K562 (cell line): Measurements from ENCODE around the gene COL4A2. TPM values are rescaled to one million over a fixed set of nuclear protein-coding genes. Genes with fewer than 3 reads are reported as not detected.

Experiments
- ATAC-seq: fragments of 200-7000 bp; cut with Tn5 transposase; 3 replicates; pipeline ENCODE4 v1.9.1; 2020; ENCODE audit warnings: moderate library complexity
- BruUV-seq: library from RNA; stranded (reverse); fragments of 400-500 nt; replicated peaks from 2 replicates; lab custom pipeline; 2021; lab: Mats Ljungman, UMichigan
- CTCF ChIA-PET: fragments of 300-600 bp; formaldehyde crosslinking; extraction: SDS; loops from one replicate; lab custom pipeline; 2021; ENCODE audit warnings: low intra/inter-chr PET ratio; lab: Yijun Ruan, JAX
- POLR2A ChIA-PET: fragments of 300-600, 350-650 bp; sonication (Branson Sonifier 250); formaldehyde crosslinking; extraction: SDS; loops from one replicate; lab custom pipeline; 2021; ENCODE audit warnings: antibody characterized with exemption, inconsistent platforms; lab: Yijun Ruan, JAX
- DNase-seq, 4 experiments: peaks; one replicate each; pipeline versions ENCODE4 v3.0.0 to v3.0.0-alpha.2; 2011 to 2018; ENCODE audit warnings: low spot score in 3 of 4, mixed read lengths in 3 of 4; ENCODE audit errors: extremely low read depth in 1 of 4
- FAIRE-seq: peaks from 2 replicates; lab custom pipeline; 2011; peaks lifted over from hg19 to GRCh38; lab: Jason Lieb, UNC
- H2AFZ ChIP-seq: 2 replicates; pipeline ENCODE4 v1.6.0; 2011; ENCODE audit warnings: low read depth, low read length, control low read depth, inconsistent platforms
- H3K27ac ChIP-seq: fragments of 200-600 bp; 3 replicates; pipeline ENCODE4 v1.8.0; 2011; ENCODE audit warnings: low read depth, mild to moderate bottlenecking, control low read depth, inconsistent platforms, low read length, moderate library complexity, mixed read lengths; ENCODE audit errors: extremely low read depth
- H3K27me3 ChIP-seq, 2 experiments: fragments of 300-600 bp in 1 of 2; 2 replicates in 1 of 2; 3 replicates in 1 of 2; pipeline versions ENCODE4 v1.6.0 to v1.8.0; 2011; ENCODE audit warnings: inconsistent platforms in 2 of 2, low read length in 2 of 2, mild to moderate bottlenecking in 1 of 2, mixed read lengths in 1 of 2, moderate library complexity in 1 of 2; ENCODE audit not compliant: control insufficient read depth in 2 of 2, insufficient read depth in 2 of 2
- H3K36me3 ChIP-seq: fragments of 300-600 bp; 3 replicates; pipeline ENCODE4 v1.8.0; 2011; ENCODE audit warnings: mild to moderate bottlenecking, low read length, inconsistent platforms; ENCODE audit not compliant: control insufficient read depth, insufficient read depth
- H3K4me1 ChIP-seq, 2 experiments: fragments of 200-600 bp in 1 of 2; replicated peaks in 1 of 2; 2 replicates in 1 of 2; 3 replicates in 1 of 2; pipeline versions ENCODE4 v1.5.1 to v1.8.0; 2011; ENCODE audit warnings: inconsistent platforms in 2 of 2, low read length in 2 of 2, mild to moderate bottlenecking in 1 of 2, mixed read lengths in 1 of 2, moderate library complexity in 1 of 2; ENCODE audit not compliant: control insufficient read depth in 2 of 2, insufficient read depth in 2 of 2
- H3K4me2 ChIP-seq: 2 replicates; pipeline ENCODE4 v1.6.1; 2011; ENCODE audit warnings: low read length, control low read depth, inconsistent platforms, mixed read lengths; ENCODE audit not compliant: insufficient read depth
- H3K4me3 ChIP-seq: fragments of 200-600 bp; sonication (generic), shearing (Covaris generic); 2 replicates; pipeline ENCODE4 v1.5.1; 2016; ENCODE audit warnings: control low read depth, inconsistent platforms
- H3K79me2 ChIP-seq: fragments of 200-600 bp; 3 replicates; pipeline ENCODE4 v1.8.0; 2011; ENCODE audit warnings: low read length, inconsistent platforms; ENCODE audit not compliant: control insufficient read depth, insufficient read depth
- H3K9ac ChIP-seq, 2 experiments: 2 replicates each; pipeline versions ENCODE4 v1.6.0 to v1.6.1; 2011; ENCODE audit warnings: low read depth in 2 of 2, low read length in 2 of 2, control low read depth in 1 of 2, inconsistent platforms in 1 of 2, mild to moderate bottlenecking in 1 of 2, mixed read lengths in 1 of 2; ENCODE audit not compliant: insufficient read depth in 1 of 2
- H3K9me1 ChIP-seq: one replicate; pipeline ENCODE4 v1.6.0; 2011; ENCODE audit warnings: inconsistent platforms, mild to moderate bottlenecking, low read length, moderate library complexity; ENCODE audit not compliant: control insufficient read depth, insufficient read depth
- H3K9me3 ChIP-seq: replicated peaks from 2 replicates; pipeline ENCODE4 v1.5.1; 2011; ENCODE audit warnings: low read depth, low read length, inconsistent platforms; ENCODE audit not compliant: control insufficient read depth, insufficient read depth
- H4K20me1 ChIP-seq: replicated peaks from 2 replicates; pipeline ENCODE4 v1.6.1; 2011; ENCODE audit warnings: low read length, inconsistent platforms, mixed read lengths; ENCODE audit not compliant: control insufficient read depth, insufficient read depth
- ARID3A ChIP-seq: IDR thresholded peaks from 2 replicates; pipeline ENCODE4 v1.6.1; 2012; ENCODE audit warnings: low read depth, low read length, improper control_type of control experiment, borderline replicate concordance
- ATF2 ChIP-seq: sonication (generic); formaldehyde crosslinking; IDR thresholded peaks from 2 replicates; pipeline ENCODE4 v1.8.1; 2022; ENCODE audit warnings: missing genetic modification reagents
- CEBPZ ChIP-seq: fragments of 150-350 bp; IDR thresholded peaks from 2 replicates; pipeline ENCODE4 v1.6.1; 2014; ENCODE audit warnings: low read depth, mild to moderate bottlenecking, low read length, borderline replicate concordance
- CREB1 ChIP-seq, 2 experiments: sonication (generic) in 1 of 2; formaldehyde crosslinking in 1 of 2; IDR thresholded peaks; 2 replicates each; pipeline versions ENCODE4 v1.6.1 to v1.8.0; 2012 to 2022; ENCODE audit warnings: inconsistent platforms in 1 of 2, mild to moderate bottlenecking in 1 of 2, missing genetic modification reagents in 1 of 2, moderate library complexity in 1 of 2
- CTBP1 ChIP-seq: fragments of 450-650 bp; IDR thresholded peaks from 2 replicates; pipeline ENCODE4 v1.6.1; 2016; ENCODE audit warnings: borderline replicate concordance
- ILK ChIP-seq: fragments of 450-650 bp; IDR thresholded peaks from 2 replicates; pipeline ENCODE4 v1.6.1; 2016; ENCODE audit warnings: missing genetic modification characterization, low read depth, mild to moderate bottlenecking, missing compliant biosample characterization, moderate library complexity, borderline replicate concordance
- MAZ ChIP-seq, 2 experiments: fragments of 450-650 bp in 1 of 2; sonication (generic) in 1 of 2; formaldehyde crosslinking; IDR thresholded peaks in 1 of 2; conservative IDR thresholded peaks in 1 of 2; 2 replicates each; pipeline versions ENCODE4 v1.4.0 to v1.5.0; 2020; ENCODE audit warnings: mild to moderate bottlenecking in 1 of 2, missing genetic modification reagents in 1 of 2
- NFIC ChIP-seq: fragments of 450-650 bp; IDR thresholded peaks from 2 replicates; pipeline ENCODE4 v1.6.1; 2017; ENCODE audit warnings: mild to moderate bottlenecking, inconsistent platforms
- TAF15 ChIP-seq: fragments of 200-400 bp; formaldehyde crosslinking; IDR thresholded peaks from 2 replicates; pipeline ENCODE4 v1.6.1; 2017; ENCODE audit warnings: mild to moderate bottlenecking, low read depth, low read length, moderate library complexity
- TCFL5 ChIP-seq: fragments of 250-450 bp; sonication (Bioruptor Pico); conservative IDR thresholded peaks from 2 replicates; pipeline ENCODE4 v1.6.1; 2021; ENCODE audit warnings: mild to moderate bottlenecking, moderate library complexity, matching md5 sums
- XRCC3 ChIP-seq: fragments of 450-650 bp; IDR thresholded peaks from 2 replicates; pipeline ENCODE4 v1.6.1; 2017; ENCODE audit warnings: mild to moderate bottlenecking, moderate library complexity
- ZNF586 ChIP-seq: fragments of 450-650 bp; formaldehyde crosslinking; conservative IDR thresholded peaks from 2 replicates; pipeline ENCODE4 v1.4.0; 2020; ENCODE audit warnings: mild to moderate bottlenecking, moderate library complexity
- WGBS: fragments of 100-300 bp; shearing (Covaris generic); methylation state at CpG from one replicate; pipeline ENCODE4 v1.1.6; 2016; ENCODE audit warnings: low coverage, mixed read lengths; ENCODE audit not compliant: insufficient coverage; ENCODE audit errors: missing lambda C conversion rate; 5-methylcytosine and 5-hydroxymethylcytosine counted together
- in situ Hi-C: fragments of 300-500 bp; cut with MboI; formaldehyde crosslinking; loops from 4 replicates; pipeline ENCODE4 v1.15.0; 2018; ENCODE audit warnings: inconsistent platforms, mixed read lengths
- intact Hi-C: fragments of 100-400 bp; cut with micrococcal nuclease; formaldehyde crosslinking; loops from 2 replicates; pipeline ENCODE4 v1.14.2; 2022
- polyA plus RNA-seq, 8 experiments: library from polyadenylated mRNA; depleted of rRNA in 4 of 8; stranded (reverse) in 5 of 8; unstranded in 3 of 8; fragments of >200 nt; fragmentation: Nextera tagmentation in 2 of 8; fragmentation: Illumina TruSeq in 1 of 8; extraction: Ambion mirVana in 2 of 8; extraction: Trizol in 1 of 8; gene quantifications; 2 replicates each; pipeline versions ENCODE4 v1.2.1 to v1.2.3, GENCODE V29; 2011 to 2014; ENCODE audit warnings: inconsistent platforms in 1 of 8, missing spikeins in 1 of 8
- total RNA-seq, 7 experiments: library from RNA; depleted of rRNA in 6 of 7; stranded (reverse); fragments of >200 nt in 6 of 7; fragmentation: Illumina TruSeq in 2 of 7; extraction: Trizol in 2 of 7; gene quantifications; 2 replicates each; pipeline versions ENCODE4 v1.2.1 to v1.2.3, GENCODE V29; 2011 to 2021; ENCODE audit warnings: low replicate concordance in 1 of 7
- TF ChIP-seq, protein P1 (sequence below): fragments of 250-450 bp; sonication (Bioruptor Pico); IDR thresholded peaks from 2 replicates; pipeline ENCODE4 v1.4.0; 2020

The COL4A2 gene
- total and polyA plus RNA-seq, 9 of the 15 experiments (the other 6 are each of a cell fraction or from before 2014, with no cell fraction given) = 0.13 to 15.2 (median 8.1) TPM

GRCh38 chr13:110329258-110329657 is 22.2 kb downstream of the COL4A2 start:
- ChIA-PET CTCF (no interaction called here), POLR2A (no interaction called here)
- intact Hi-C loops = no loop called here
- BruUV-seq = no TSS peak
- in situ Hi-C loops = no loop called here
- peaks cover 0 to 40% of the 10 kb centered on the region in 2 experiments; a peak in 3 of 5 replicates for H3K27me3 ChIP-seq
- no peaks in the 10 kb centered on the region for H3K79me2 ChIP-seq
- no peaks in the 10 kb centered on the region for H3K9me1 ChIP-seq
- no peak overlapping the region for H3K27ac ChIP-seq
- no peak overlapping the region for H3K4me2 ChIP-seq
- H3K9ac ChIP-seq = no peak overlapping the region
- no peaks in the 10 kb centered on the region for H3K9me3 ChIP-seq
- FAIRE-seq (no peak), ATAC-seq (no peak), DNase-seq (no peak)
- H3K36me3 ChIP-seq = no peaks in the 10 kb centered on the region
- H4K20me1 ChIP-seq = no peaks in the 10 kb centered on the region
- 0% methylated on average over 6 of the region's 6 CpGs for WGBS
- H3K4me1 ChIP-seq = no peaks in the 10 kb centered on the region
- no peak overlapping the region for H2AFZ ChIP-seq
- no peak overlapping the region for H3K4me3 ChIP-seq
- TF ChIP-seq CTBP1 (no peak), ILK (tag) (no peak), MAZ (CRISPR knock-in tag; conservative IDR thresholded peaks at IDR 0.05 in 1 of 2, IDR thresholded peaks at IDR 0.05 in 1 of 2) (no peak), ZNF586 (CRISPR knock-in tag) (no peak), CREB1 (IDR thresholded peaks at IDR 0.05) (no peak), CREB1 (CRISPR knock-in tag; IDR thresholded peaks at IDR 0.05) (no peak), TAF15 (no peak), XRCC3 (no peak), CEBPZ (no peak), ATF2 (CRISPR knock-in tag) (no peak), ARID3A (no peak), TCFL5 (CRISPR knock-in tag) (no peak), NFIC (no peak)
- TF ChIP-seq, protein P1, sequence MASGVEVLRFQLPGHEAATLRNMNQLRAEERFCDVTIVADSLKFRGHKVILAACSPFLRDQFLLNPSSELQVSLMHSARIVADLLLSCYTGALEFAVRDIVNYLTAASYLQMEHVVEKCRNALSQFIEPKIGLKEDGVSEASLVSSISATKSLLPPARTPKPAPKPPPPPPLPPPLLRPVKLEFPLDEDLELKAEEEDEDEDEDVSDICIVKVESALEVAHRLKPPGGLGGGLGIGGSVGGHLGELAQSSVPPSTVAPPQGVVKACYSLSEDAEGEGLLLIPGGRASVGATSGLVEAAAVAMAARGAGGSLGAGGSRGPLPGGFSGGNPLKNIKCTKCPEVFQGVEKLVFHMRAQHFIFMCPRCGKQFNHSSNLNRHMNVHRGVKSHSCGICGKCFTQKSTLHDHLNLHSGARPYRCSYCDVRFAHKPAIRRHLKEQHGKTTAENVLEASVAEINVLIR (CRISPR knock-in tag) = no peak
